IPS DF 6.9 (cell line): Measurements from ENCODE around the gene KCNJ5.

Source experiments
- DNase-seq: peaks from one replicate; pipeline ENCODE4 v3.0.0-alpha.2; 2013; ENCODE audit warnings: low read depth, low spot score
- H3K27ac ChIP-seq: one replicate; pipeline ENCODE4 v1.5.1; 2013; ENCODE audit warnings: low read length, control low read depth
- H3K27me3 ChIP-seq: 2 replicates; pipeline ENCODE4 v1.6.1; 2013; ENCODE audit warnings: mild to moderate bottlenecking, low read length; ENCODE audit not compliant: control insufficient read depth, insufficient read depth
- H3K36me3 ChIP-seq: 2 replicates; pipeline ENCODE4 v1.6.1; 2013; ENCODE audit warnings: low read length; ENCODE audit not compliant: control insufficient read depth, insufficient read depth
- H3K4me1 ChIP-seq: 2 replicates; pipeline ENCODE4 v1.6.1; 2013; ENCODE audit warnings: low read length; ENCODE audit not compliant: control insufficient read depth, insufficient read depth
- H3K4me3 ChIP-seq: 2 replicates; pipeline ENCODE4 v1.5.1; 2013; ENCODE audit warnings: mild to moderate bottlenecking, low read length
- H3K9me3 ChIP-seq: 2 replicates; pipeline ENCODE4 v1.6.1; 2013; ENCODE audit warnings: low read length, inconsistent platforms; ENCODE audit not compliant: control insufficient read depth, insufficient read depth
- WGBS: extraction: QIAGEN DNeasy Blood & Tissue Kit; methylation state at CpG from one replicate; pipeline ENCODE4 v1.1.7; 2013; ENCODE audit warnings: mixed read lengths, missing lambda C conversion rate; ENCODE audit not compliant: insufficient read length, insufficient coverage; 5-methylcytosine and 5-hydroxymethylcytosine counted together

KCNJ5 gene

GRCh38 chr11:128924104-128924503, 32.9 kb downstream of the KCNJ5 start:
- Histone ChIP-seq H3K36me3 (no peaks in the 10 kb centered on the region), H3K9me3 (no peaks in the 10 kb centered on the region), H3K4me3 (no peak overlapping the region), H3K4me1 (peaks cover 8% of the 10 kb centered on the region), H3K27ac (no peak overlapping the region), H3K27me3 (peaks cover 27% of the 10 kb centered on the region)
- no CpG with 5 or more reads among the region's 7 CpGs for WGBS
- DNase-seq, result no peak

GRCh38 chr11:128924510-128925249, 33.5 kb downstream of the KCNJ5 start:
- Histone ChIP-seq H3K27ac (no peak overlapping the region), H3K4me3 (no peak overlapping the region), H3K27me3 (peaks cover 32% of the 10 kb centered on the region), H3K9me3 (no peaks in the 10 kb centered on the region), H3K4me1 (peaks cover 9% of the 10 kb centered on the region), H3K36me3 (no peaks in the 10 kb centered on the region)
- DNase-seq, result no peak
- WGBS, result no CpG with 5 or more reads among the region's 16 CpGs

- Histone ChIP-seq H3K4me1 (peaks cover 10% of the 10 kb centered on the region), H3K9me3 (no peaks in the 10 kb centered on the region), H3K27ac (no peak overlapping the region), H3K27me3 (peaks cover 36% of the 10 kb centered on the region), H3K4me3 (no peak overlapping the region), H3K36me3 (no peaks in the 10 kb centered on the region)
- DNase-seq, result no peak
- no CpG with 5 or more reads among the region's 2 CpGs for WGBS
Measured at GRCh38 chr11:128925250-128925600, 34.1 kb downstream of the KCNJ5 start.

- H3K36me3 ChIP-seq, result no peaks in the 10 kb centered on the region
- no CpG with 5 or more reads among the region's 3 CpGs for WGBS
- peaks cover 36% of the 10 kb centered on the region for H3K27me3 ChIP-seq
- H3K27ac ChIP-seq, result no peak overlapping the region
- no peak for DNase-seq
- no peaks in the 10 kb centered on the region for H3K9me3 ChIP-seq
- peaks cover 10% of the 10 kb centered on the region for H3K4me1 ChIP-seq
- no peak overlapping the region for H3K4me3 ChIP-seq
Measured at GRCh38 chr11:128926000-128926399, 34.8 kb downstream of the KCNJ5 start.

- peaks cover 10% of the 10 kb centered on the region for H3K4me1 ChIP-seq
- WGBS, result no CpG with 5 or more reads among the region's 17 CpGs
- no peak overlapping the region for H3K27ac ChIP-seq
- no peak overlapping the region for H3K4me3 ChIP-seq
- H3K36me3 ChIP-seq, result no peaks in the 10 kb centered on the region
- no peak for DNase-seq
- peaks cover 36% of the 10 kb centered on the region for H3K27me3 ChIP-seq
- H3K9me3 ChIP-seq, result no peaks in the 10 kb centered on the region
Measured at GRCh38 chr11:128926437-128927107, 35.4 kb downstream of the KCNJ5 start.

- Histone ChIP-seq H3K36me3 (no peaks in the 10 kb centered on the region), H3K27me3 (peaks cover 39% of the 10 kb centered on the region), H3K9me3 (no peaks in the 10 kb centered on the region), H3K27ac (no peak overlapping the region), H3K4me1 (peaks cover 10% of the 10 kb centered on the region), H3K4me3 (no peak overlapping the region)
- no CpG with 5 or more reads among the region's 11 CpGs for WGBS
- DNase-seq, result no peak
Measured at GRCh38 chr11:128927108-128927461, 35.9 kb downstream of the KCNJ5 start.

GRCh38 chr11:128927683-128928336, 36.7 kb downstream of the KCNJ5 start:
- no peak overlapping the region for H3K4me3 ChIP-seq
- no peaks in the 10 kb centered on the region for H3K36me3 ChIP-seq
- H3K27me3 ChIP-seq, result peaks cover 40% of the 10 kb centered on the region
- no CpG with 5 or more reads among the region's 12 CpGs for WGBS
- no peak overlapping the region for H3K27ac ChIP-seq
- peaks cover 10% of the 10 kb centered on the region for H3K4me1 ChIP-seq
- H3K9me3 ChIP-seq, result no peaks in the 10 kb centered on the region
- no peak for DNase-seq

- no peaks in the 10 kb centered on the region for H3K9me3 ChIP-seq
- no peaks in the 10 kb centered on the region for H3K36me3 ChIP-seq
- peaks cover 42% of the 10 kb centered on the region for H3K27me3 ChIP-seq
- H3K4me3 ChIP-seq, result no peak overlapping the region
- no peak overlapping the region for H3K27ac ChIP-seq
- WGBS, result no CpG with 5 or more reads among the region's 5 CpGs
- DNase-seq, result no peak
- peaks cover 10% of the 10 kb centered on the region for H3K4me1 ChIP-seq
Measured at GRCh38 chr11:128928400-128928799, 37.2 kb downstream of the KCNJ5 start.

GRCh38 chr11:128929468-128929867, 38.3 kb downstream of the KCNJ5 start:
- peaks cover 10% of the 10 kb centered on the region for H3K4me1 ChIP-seq
- H3K36me3 ChIP-seq, result no peaks in the 10 kb centered on the region
- WGBS, result no CpG with 5 or more reads among the region's 5 CpGs
- DNase-seq, result no peak
- no peak overlapping the region for H3K4me3 ChIP-seq
- peaks cover 41% of the 10 kb centered on the region for H3K27me3 ChIP-seq
- no peak overlapping the region for H3K27ac ChIP-seq
- H3K9me3 ChIP-seq, result no peaks in the 10 kb centered on the region

GRCh38 chr11:128929991-128930390, 38.8 kb downstream of the KCNJ5 start:
- H3K27ac ChIP-seq, result no peak overlapping the region
- no peaks in the 10 kb centered on the region for H3K9me3 ChIP-seq
- WGBS, result no CpG with 5 or more reads among the region's 12 CpGs
- H3K27me3 ChIP-seq, result peaks cover 41% of the 10 kb centered on the region
- no peak overlapping the region for H3K4me3 ChIP-seq
- H3K36me3 ChIP-seq, result no peaks in the 10 kb centered on the region
- DNase-seq, result no peak
- peaks cover 10% of the 10 kb centered on the region for H3K4me1 ChIP-seq
